GM12891 (cell line): ENCODE results near the gene FCHO2.

Source experiments
- POLR2A ChIP-seq: IDR thresholded peaks from 2 replicates; pipeline ENCODE4 v1.6.1; 2011; ENCODE audit warnings: low read depth, low read length, control low read depth
- POLR2AphosphoS5 ChIP-seq: IDR thresholded peaks from 2 replicates; pipeline ENCODE4 v1.6.1; 2011; ENCODE audit warnings: low read depth, low read length, control low read depth

DNA sequence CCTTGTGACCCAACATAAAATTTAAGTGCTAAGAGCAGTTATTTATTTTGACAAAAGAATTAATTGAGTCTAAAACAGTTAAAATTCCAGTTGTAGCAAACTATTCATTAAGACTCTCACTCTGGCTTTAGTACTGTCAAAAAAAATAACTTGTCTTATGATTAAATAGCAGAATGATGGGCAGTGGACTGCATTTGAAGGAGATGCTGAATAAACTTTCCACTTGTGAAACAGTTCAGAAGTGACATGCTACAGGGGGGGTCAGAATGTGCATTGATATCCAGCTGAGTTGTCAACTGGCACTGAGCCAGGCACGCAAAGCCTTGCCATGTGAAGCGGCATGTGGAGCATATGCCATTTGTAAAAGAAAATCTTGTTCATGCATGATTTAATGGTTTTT, 76.0 kb downstream of the FCHO2 start:
- TF ChIP-seq POLR2A (no peak), POLR2AphosphoS5 (no peak)
